GM19193 (cell line): ENCODE results near the gene RSRP1.
A peak's percentile ranks its signal among the peaks of the same experiment; 100 is the strongest.

Experiments used
- POLR2A ChIP-seq: IDR thresholded peaks from 4 replicates; pipeline ENCODE4 v1.6.1; 2011; ENCODE audit not compliant: insufficient read depth, insufficient read length; ENCODE audit errors: extremely low read depth

Gene RSRP1

DNA sequence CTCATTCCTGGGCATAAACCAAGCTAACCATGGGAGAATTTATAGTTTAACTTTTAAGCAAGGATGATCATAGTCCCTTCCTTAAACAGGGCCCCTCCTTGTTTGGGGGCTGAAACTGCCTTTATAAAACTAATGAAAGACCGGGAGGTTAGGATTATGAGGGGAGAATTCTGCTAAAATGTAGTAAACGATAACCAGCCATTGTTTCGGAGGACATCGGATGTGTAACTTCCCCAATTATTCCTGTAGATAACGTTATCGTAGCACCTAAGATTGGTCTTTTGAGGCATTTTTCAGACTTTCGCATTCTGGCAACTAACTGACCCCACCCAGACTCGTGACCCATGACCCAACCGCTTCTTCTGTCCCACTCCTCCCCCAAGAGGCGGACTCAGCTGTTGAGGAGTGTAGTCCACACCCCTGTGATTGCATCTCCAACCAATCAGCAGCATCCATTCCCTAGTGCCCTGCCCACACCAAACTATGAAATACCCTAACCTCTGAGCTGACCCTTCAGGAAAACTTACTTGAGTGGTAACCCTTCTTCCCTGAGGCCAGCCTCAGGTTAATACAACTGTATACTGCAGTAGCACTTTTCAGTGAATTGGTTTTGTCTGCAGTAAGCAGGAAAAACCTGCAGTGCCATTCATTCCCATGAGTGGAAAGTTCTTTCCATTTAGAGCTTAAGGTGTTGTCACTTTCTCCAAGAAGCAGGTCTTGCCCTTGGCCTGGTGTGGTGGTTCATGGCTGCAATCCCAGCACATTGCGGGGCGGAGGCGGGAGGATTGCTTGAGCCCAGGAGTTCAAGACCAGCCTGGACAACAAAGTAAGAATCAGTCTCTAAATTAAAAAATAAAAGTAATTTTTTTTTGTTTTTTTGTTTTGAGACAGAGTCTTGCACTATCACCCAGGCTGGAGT lies 14.1 kb downstream of the RSRP1 start:
- TF ChIP-seq POLR2A = peak; percentile 46

DNA sequence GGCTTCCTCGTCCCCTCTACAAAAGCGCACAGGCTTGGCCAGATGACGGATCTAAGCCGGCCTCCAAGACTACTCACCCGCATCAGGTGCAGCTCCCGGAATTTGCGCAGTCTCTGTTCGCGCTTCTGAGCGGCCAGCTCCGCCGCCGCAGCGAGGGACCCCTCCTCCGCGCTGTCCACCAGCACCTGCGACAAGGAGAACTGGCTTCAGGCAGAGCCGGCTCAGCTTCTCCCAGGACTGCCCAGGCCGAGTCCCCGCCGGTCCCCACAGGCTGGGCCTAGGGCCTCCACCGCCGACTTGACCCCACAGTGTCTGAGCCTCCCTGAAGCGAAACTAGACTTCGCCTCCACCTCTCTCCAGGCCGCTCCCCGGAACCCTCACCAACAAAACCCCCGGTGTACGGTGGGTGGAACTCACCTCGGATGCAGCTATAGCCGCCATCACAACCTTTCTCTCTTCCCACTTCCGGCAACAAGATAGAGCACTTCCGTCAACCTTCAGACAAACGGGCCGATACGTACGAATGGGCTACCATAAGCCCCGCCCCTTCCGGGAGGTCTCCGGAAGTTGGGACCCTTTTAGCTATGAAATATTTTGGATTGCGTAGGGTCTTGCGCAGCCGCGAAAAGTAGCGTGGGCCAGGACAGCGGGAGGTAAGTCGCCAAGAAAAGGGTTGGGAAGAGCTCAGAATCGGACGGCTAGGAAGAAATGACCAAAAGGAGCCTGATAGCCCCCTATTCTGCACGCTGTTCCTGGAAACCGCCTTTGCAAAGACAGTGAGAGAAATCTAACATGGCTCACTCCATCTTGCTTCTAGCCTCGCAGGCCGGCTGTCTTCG lies 15.0 kb downstream of the RSRP1 start, which contains the start of gene SYF2:
Gene SYF2 (minus strand): TSS at position 476 of the 839 bp plus-strand sequence. CDS start 35 bp downstream, at position 441.
- TF ChIP-seq POLR2A = peak; percentile 68

DNA sequence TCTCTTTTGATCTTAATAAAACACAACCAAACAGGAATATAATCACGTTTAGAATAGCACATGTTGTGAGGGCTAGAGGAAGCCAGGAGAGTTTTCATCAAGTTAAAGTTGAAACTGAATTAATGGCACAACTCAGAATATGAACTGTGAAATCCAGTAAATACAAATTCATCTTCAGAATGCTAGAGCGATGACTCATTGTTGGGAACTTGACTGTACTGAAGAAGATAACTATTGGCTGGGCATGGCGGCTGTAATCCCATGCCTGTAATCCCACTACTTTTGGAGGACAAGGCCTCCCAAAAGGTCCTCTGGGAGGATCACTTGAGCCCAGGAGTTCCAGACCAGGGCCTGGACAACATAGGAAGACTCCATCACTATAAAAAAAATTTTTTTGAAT lies 23.8 kb downstream of the RSRP1 start:
- no peak for TF ChIP-seq POLR2A

DNA sequence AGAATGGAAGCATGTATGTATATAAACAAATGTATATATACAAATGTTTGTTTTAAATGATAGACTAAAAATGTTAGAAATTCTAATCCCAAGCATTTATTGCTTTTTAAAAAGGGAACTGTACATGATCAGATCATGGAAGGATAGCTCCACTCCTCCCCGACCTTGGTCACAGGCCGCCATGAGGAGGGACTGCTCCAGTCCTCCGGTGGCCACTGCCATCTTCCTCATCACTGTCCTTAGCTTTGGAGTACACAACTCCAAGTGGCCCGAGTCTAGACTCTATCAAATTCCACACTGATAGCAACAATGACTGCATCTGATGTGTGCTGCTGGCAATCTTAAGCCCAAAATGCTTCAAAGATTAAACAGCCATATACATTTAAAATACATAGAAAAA lies 24.6 kb downstream of the RSRP1 start:
- no peak for TF ChIP-seq POLR2A

DNA sequence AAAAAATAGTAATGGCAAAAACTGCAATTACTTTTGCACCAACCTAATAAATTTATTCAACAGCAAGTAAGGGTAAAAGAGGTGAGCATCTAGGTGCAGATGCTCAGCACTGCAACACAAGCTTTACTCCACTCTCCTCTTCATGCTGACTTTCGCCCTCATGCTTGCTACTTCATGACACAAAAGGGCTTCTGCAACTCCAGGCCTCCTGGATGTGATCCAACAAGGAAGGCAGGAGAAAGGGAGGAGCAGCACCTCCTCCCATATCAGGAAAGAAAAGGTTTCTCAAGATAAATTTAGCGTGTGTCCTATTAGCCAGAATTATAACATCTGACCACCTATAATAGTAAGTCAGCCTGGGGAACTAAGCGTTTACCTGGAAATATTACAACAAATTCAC lies 26.6 kb downstream of the RSRP1 start:
- TF ChIP-seq POLR2A = no peak

DNA sequence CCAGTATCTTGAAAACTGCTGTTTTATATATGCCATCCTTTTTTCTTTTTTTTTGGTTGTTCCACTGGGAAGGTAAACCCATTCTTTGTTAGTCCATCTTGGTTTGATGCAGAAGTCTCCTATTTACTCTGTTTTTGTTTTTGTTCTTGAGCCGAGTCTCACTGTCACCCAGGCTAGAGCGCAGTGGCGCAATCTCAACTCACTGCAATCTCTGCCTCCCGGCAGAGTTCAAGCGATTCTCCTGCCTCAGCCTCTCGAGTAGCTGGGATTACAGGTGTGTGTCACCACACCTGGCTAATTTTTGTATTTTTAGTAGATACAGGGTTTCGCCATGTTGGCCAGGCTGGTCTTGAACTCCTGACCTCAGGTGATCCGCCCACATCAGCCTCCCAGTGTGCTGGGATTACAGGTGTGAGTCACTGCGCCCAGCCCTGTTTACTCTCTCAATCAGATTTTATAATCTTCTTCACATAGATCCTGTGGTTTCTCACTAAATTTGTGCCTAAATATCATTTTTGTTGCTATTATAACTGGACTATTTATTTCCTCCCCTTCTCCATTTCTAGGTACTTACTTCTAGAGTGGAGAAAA lies 27.5 kb downstream of the RSRP1 start:
- no peak for TF ChIP-seq POLR2A

DNA sequence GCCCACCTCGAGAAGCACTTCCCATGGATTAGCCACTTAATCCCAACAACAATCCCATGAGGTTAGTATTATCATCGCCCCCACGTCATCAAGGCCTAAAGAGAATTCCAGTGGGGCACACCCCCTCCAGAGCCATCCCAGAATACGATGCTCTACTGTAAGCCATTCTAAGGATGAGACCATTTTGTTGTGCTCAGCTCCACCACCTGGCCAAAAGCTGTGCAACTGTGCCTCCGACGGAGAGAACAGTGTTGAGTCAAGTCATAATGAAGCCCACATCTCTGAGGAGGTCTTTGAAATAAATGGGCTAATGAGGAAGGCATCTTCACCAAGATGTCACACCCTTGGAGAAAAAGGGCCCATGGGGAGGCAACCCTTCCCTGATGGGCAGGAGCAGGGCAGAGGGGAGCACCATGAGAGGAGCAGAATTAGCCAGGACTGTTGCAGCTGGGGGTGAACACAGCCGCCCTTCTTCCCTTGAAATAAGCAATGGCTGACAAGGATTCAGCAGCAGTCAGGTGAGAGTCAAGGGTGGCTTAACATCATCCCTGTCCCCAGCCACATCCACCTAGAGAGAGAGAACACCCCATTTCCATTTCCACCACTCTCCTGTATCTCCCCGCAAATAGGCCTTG lies 29.5 kb downstream of the RSRP1 start:
- TF ChIP-seq POLR2A = no peak

DNA sequence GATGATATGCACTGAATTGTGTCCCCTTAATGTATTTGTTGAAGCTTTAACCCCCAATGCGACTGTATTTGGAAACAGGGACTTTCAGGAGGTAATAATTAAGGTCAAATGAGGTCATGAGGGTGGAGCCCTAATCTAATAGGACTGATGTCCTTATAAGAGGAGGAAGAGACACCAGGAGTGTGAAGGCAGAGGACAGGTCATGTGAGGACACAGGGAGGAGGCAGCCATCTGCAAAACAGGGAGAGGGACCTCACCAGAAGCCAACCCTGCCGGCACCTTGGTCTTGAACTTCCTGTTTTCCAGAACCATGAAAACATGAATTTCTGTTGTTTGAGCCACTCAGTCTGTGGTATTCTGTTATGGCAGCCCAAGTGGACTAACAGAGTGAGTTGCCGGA lies 30.2 kb downstream of the RSRP1 start:
- TF ChIP-seq POLR2A = no peak

DNA sequence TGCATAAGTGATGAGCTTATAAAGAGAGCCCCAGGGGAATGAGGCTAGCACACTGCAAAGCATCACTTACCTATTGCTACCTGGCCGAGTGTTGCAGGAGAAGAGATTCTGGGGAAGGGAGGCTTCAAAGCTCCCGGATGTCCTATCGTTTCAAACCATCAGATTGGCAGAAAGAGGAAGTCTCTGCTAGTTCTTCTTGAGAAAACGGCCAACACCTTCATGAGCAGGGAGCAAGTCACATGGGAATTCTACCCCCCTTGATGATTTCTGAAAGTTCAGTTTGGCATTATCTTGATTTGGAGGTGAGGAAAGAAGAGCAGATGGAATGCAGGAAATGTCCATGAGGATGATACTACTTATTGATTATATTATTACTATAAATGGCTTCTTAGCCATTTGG lies 31.1 kb downstream of the RSRP1 start:
- TF ChIP-seq POLR2A = no peak

DNA sequence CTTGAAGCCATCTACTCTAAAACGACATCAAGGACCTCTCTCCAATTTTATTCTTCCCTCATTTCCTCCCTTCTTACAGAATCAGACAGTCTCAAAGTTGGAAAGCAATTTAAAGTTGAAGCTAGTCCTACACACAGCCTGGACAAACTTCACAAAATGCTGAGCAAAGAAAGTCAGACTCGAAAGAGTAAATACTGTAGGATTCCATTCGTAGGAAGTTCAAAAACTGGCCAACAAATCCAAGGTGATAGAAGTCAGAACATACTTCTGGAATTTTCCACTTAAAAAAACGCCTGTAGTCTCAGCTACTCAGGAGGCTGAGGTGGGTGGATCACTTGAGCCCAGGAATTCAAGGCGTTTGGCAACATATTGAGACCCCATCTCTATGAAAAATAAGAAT lies 34.5 kb downstream of the RSRP1 start:
- no peak for TF ChIP-seq POLR2A

DNA sequence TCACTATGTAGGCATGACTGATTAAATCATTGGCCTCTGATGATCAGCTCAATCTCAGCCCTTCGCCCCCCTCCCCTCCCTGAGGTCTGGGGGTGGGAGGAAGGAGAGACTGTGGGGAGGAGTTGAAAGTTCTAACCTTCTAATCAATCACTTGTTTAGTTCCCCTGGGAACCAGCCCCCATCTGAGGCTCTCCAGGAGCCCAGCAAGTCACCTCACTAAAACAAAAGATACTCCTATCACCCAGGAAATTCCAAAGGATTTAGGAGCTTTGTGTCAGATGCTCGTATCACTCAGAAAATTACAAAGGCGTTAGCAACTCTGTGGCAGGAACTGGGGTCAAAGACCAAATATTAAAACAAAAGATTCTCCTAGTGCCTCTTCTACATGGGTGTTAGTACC lies 36.5 kb downstream of the RSRP1 start:
- TF ChIP-seq POLR2A = no peak

DNA sequence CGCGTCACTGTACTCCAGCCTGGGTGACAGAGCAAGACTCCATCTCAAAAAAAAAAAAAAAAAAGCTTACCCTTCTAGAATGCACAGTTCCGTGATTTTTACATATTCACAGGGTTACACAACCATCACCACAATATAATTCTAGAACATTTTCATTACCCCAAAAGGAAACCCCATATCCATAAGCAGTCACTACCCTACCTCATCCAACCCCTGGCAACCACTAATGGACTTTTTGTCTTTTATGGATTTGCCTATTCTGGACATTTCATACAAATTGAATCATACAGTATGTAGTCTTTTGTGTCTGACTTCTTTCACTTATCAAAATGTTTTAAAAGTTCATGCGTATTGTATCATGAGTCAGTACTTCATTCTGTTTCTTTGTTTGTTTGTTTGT lies 37.7 kb downstream of the RSRP1 start:
- TF ChIP-seq POLR2A = no peak

DNA sequence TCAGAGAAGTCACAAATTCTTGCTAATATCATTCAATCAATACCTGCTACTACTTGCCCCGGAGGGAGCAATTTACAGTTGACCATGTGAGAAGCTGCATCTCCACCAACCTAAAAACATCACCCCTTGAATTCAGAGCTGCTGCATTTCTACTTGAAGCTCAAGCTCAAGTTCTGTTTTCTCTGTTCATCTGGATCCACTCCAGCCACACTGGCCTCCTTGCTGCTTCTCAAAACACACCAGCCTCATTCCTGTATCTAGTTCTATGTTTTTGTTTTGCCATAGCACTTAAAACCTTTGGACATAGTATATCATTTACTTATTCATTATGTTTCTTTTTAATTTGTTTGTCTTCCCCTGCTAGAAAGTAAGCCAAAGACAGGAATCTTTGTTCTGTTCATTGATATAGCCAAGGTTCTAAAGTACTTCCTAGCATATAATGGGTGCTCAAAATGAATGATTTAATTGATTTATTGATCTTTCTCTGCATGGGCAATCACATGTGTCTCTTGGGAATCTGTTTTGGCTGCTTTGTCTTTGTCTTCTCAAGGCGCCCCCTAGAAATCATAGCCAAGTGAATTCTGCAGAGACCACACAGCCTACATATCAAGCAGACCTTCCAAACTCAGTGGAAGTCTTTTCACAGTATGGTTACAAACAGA lies 38.6 kb downstream of the RSRP1 start:
- no peak for TF ChIP-seq POLR2A

DNA sequence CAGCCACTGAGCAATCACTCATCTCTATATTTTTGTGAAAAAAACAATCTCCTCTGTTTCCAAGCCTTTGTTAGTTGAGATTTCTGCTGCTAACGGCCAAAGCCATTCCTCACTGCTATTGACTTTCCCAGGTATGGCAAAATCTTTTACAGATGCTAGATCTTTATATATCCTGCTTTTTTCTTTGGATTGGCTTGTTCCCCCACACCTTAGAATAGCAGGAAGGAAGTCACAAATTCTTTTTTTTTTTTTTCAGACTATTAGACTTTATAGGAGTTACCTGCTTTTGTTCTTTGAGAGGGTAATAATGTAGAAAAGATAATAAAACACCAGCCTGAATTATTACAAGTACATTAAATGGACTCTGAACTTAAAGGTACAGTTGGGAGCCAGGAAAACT lies 39.2 kb downstream of the RSRP1 start:
- TF ChIP-seq POLR2A = no peak
